RWPE2 (cell line): ENCODE data around the gene SLC26A6.

Source experiments
- ATAC-seq: fragments of 200-7000 bp; cut with Tn5 transposase; 3 replicates; pipeline ENCODE4 v1.9.1; 2021; ENCODE audit warnings: low read depth
- DNase-seq: peaks from one replicate; pipeline ENCODE4 v3.0.0-alpha.2; 2020; ENCODE audit warnings: low spot score
- H3K27ac ChIP-seq: fragments of 450-650 bp; 2 replicates; pipeline ENCODE4 v1.5.1; 2017; ENCODE audit warnings: mild to moderate bottlenecking; ENCODE audit not compliant: poor library complexity, severe bottlenecking
- H3K27me3 ChIP-seq: fragments of 250-450 bp; sonication (Bioruptor Pico); 2 replicates; pipeline ENCODE4 v1.5.1; 2021; ENCODE audit warnings: mild to moderate bottlenecking, moderate library complexity; ENCODE audit not compliant: insufficient read depth, poor library complexity, severe bottlenecking
- H3K36me3 ChIP-seq: fragments of 250-450 bp; sonication (Bioruptor Pico); 2 replicates; pipeline ENCODE4 v1.5.1; 2020; ENCODE audit warnings: low read depth, mild to moderate bottlenecking, moderate library complexity
- H3K4me1 ChIP-seq: fragments of 250-450 bp; sonication (Bioruptor Pico); 2 replicates; pipeline ENCODE4 v1.5.1; 2021; ENCODE audit warnings: mild to moderate bottlenecking, moderate library complexity; ENCODE audit not compliant: insufficient read depth, poor library complexity, severe bottlenecking
- H3K4me3 ChIP-seq: fragments of 250-450 bp; sonication (Bioruptor Pico); 2 replicates; pipeline ENCODE4 v1.5.1; 2021; ENCODE audit warnings: mild to moderate bottlenecking, moderate library complexity; ENCODE audit not compliant: severe bottlenecking
- H3K9me3 ChIP-seq: fragments of 250-450 bp; sonication (Bioruptor Pico); 2 replicates; pipeline ENCODE4 v1.5.1; 2021; ENCODE audit warnings: mild to moderate bottlenecking, moderate library complexity; ENCODE audit not compliant: severe bottlenecking
- TF ChIP-seq, protein P1 (sequence below): fragments of 450-650 bp; IDR thresholded peaks from one replicate; pipeline ENCODE4 v1.5.1; 2017; ENCODE audit warnings: mild to moderate bottlenecking, moderate library complexity; ENCODE audit not compliant: poor library complexity, severe bottlenecking

The SLC26A6 gene

DNA sequence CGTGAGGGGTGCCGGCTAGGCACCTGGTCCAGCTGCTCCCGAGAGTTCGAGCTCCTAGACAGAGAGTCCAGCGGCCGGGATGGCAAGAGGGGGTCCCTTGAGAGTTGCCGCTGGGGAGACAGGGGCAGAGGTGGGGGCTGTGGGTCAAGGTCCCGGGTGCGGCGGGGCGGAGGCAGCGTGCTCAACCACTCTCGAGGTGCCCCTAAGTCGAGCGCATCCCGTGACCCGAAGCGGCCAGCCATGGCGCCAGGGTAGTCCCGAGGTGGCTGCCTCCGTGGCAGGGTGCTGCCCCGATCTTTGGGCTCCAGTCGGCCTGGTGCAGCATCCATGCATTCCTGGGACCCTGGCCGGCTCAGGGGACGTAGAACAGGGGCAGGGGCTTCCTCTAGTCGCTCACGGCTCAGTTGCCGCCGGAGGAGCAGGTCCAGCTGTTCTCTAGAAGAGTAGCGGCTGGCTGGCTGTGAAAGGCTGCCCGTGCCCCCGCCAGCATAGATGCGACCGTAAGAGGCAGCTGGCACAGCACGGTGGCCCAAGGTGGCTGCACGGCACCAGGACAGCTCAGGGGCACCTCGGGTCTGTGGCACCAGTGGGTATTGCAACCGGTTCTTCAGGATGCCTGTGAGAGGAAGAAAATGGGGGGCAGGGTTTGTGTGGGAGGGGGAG, 4.8 kb upstream of the SLC26A6 start:
- DNase-seq (no peak), ATAC-seq (no peak)
- Histone ChIP-seq H3K27ac (no peak overlapping the region), H3K9me3 (no peaks in the 10 kb centered on the region), H3K36me3 (no peaks in the 10 kb centered on the region), H3K4me3 (no peak overlapping the region), H3K4me1 (peaks cover 6% of the 10 kb centered on the region), H3K27me3 (no peaks in the 10 kb centered on the region)
- TF ChIP-seq, protein P1, sequence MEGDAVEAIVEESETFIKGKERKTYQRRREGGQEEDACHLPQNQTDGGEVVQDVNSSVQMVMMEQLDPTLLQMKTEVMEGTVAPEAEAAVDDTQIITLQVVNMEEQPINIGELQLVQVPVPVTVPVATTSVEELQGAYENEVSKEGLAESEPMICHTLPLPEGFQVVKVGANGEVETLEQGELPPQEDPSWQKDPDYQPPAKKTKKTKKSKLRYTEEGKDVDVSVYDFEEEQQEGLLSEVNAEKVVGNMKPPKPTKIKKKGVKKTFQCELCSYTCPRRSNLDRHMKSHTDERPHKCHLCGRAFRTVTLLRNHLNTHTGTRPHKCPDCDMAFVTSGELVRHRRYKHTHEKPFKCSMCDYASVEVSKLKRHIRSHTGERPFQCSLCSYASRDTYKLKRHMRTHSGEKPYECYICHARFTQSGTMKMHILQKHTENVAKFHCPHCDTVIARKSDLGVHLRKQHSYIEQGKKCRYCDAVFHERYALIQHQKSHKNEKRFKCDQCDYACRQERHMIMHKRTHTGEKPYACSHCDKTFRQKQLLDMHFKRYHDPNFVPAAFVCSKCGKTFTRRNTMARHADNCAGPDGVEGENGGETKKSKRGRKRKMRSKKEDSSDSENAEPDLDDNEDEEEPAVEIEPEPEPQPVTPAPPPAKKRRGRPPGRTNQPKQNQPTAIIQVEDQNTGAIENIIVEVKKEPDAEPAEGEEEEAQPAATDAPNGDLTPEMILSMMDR = no peak

DNA sequence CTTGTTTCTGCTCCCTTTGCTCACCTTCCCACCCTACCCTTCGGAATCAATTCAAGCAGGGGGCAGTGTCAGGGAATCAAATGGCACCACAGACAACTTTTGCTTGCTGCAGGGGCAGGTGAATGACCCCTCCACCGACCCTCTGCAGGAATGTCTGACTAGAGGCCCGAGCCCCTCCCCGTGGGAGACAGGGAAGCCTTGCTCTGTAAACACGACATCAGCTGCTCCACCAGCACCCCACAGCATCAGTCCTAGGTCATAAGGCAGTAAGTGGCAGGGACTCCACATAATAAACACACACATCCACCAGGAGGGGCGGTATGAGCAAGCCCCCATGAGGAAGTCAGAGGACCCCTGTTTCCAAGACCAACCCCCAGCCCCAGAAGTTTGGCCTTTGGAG, 2.0 kb upstream of the SLC26A6 start:
- Histone ChIP-seq H3K27ac (no peak overlapping the region), H3K4me3 (no peak overlapping the region), H3K27me3 (no peaks in the 10 kb centered on the region), H3K4me1 (peaks cover 10% of the 10 kb centered on the region), H3K36me3 (peaks cover 21% of the 10 kb centered on the region), H3K9me3 (no peaks in the 10 kb centered on the region)
- DNase-seq (no peak), ATAC-seq (no peak)
- TF ChIP-seq, protein P1 = no peak

DNA sequence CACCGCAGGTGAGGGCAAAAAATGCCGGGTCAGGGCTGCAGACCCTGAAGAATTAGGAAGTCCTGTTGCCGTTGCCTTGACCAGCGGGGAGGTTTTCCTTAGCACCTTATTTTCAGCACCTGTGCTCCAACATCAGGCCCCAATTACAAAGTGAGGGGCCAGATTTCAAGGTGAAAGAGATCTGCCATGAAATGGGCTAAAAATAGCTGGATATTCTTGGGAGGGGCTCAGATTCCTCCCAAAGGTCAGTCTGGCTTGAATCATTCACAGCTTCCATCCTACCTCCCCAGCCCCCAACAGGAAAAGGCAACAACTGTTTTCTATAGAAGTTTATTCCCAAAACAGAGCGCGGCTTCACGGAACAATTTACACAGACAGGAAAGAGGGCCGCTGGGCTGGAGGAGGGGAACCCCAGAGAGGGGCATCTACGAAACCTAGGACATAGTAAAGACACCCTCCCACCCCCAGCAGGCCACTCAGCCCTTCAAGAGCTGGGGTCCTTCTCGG, 941 bp upstream of the SLC26A6 start:
- DNase-seq = no peak
- TF ChIP-seq, protein P1 = no peak
- no peak for ATAC-seq
- Histone ChIP-seq H3K9me3 (no peaks in the 10 kb centered on the region), H3K27ac (peak overlapping the region; percentile 73), H3K4me1 (peaks cover 10% of the 10 kb centered on the region), H3K27me3 (no peaks in the 10 kb centered on the region), H3K4me3 (peak overlapping the region; percentile 81), H3K36me3 (peaks cover 32% of the 10 kb centered on the region)

DNA sequence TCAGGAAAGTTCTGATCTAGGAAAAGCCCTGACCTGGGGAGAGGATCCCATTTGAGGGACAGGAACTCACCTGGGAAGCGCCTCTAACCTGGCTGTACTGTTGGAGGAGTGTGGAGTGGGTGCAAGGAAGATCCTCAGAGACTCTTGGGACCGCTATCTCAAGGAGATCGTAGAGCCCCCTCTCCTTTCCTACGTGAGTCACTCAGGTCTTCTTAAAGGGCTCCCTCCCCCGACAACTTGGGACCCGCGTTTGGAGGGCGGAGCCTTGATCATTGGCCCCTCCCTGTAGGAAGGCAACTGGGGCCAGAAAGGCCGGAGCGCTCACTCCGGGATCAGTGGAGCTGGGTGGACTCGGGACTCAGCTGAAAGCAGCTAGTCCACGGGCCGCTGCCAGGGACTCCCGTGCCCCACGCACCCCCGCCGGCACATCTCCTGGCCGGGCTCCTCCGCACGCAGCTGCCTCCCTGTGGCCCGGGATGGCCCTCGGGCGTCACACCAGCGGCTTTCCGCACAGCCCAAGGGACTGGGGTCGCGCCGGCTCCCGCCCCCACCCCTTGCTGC, 520 bp downstream of the SLC26A6 start:
- Histone ChIP-seq H3K4me1 (peaks cover 10% of the 10 kb centered on the region), H3K9me3 (no peaks in the 10 kb centered on the region), H3K27ac (peak overlapping the region; percentile 73), H3K27me3 (no peaks in the 10 kb centered on the region), H3K4me3 (peak overlapping the region; percentile 81), H3K36me3 (peaks cover 47% of the 10 kb centered on the region)
- DNase-seq (peak; percentile 69), ATAC-seq (peak; percentile 42)
- TF ChIP-seq, protein P1 = no peak

DNA sequence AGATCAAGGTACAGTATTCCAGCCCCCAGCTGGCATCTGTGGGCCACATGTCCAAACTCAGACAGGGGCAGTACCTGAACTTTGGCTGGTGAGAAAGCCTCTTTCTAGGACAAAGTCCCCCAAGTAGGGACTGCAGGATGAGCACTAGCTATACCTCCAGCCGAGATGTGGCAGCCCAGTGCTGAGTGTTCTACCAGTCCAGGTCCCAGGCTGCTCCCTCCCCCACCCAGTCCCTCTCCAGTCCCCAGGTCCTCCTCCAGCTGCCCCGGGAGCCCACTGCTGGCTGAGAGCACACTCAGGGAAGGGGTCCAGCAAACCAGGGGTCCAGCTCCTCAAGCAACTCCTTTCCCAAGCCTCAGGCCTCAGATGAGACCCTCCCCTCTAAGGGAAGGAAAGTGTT, 1.5 kb downstream of the SLC26A6 start:
- no peak for ATAC-seq
- Histone ChIP-seq H3K27me3 (no peaks in the 10 kb centered on the region), H3K9me3 (no peaks in the 10 kb centered on the region), H3K36me3 (peaks cover 57% of the 10 kb centered on the region), H3K4me3 (no peak overlapping the region), H3K27ac (peak overlapping the region; percentile 73), H3K4me1 (peaks cover 10% of the 10 kb centered on the region)
- peak; percentile 47 for DNase-seq
- TF ChIP-seq, protein P1 = no peak
